ENCODE measurements around the gene DGKB. TPM values are rescaled to one million over a fixed set of nuclear protein-coding genes. Genes with fewer than 3 reads are reported as not detected.

DGKB gene
- total RNA-seq, 4 donors from 2014 or later = 4.4 to 33.1 (median 9.3) TPM

DNA sequence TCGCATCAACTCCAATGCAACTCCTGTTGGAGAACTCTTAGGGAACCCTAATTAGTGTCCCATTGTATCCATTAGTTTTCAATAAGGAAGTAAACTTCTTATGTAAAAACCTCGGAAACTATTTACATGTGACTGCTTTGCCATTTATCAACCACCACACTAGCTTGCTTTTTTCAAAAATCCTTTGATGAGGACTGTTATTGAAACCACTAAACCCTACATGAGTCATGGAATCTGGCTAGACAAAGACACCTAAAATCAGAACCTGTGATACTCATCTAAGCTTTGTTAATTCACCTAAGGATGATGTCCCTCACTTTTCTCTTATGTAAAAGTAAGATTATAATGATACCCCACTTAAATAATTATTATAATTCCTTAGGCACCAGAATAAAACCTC lies 499.0 kb downstream of the DGKB start:
- no peaks in the 10 kb centered on the region for H3K27me3 ChIP-seq
- no peak overlapping the region for H3K27ac ChIP-seq
- H3K4me3 ChIP-seq = no peak overlapping the region
- no peaks in the 10 kb centered on the region for H3K4me1 ChIP-seq
- H3K9me3 ChIP-seq = no peaks in the 10 kb centered on the region
- H3K36me3 ChIP-seq = no peaks in the 10 kb centered on the region
- DNase-seq = no peak
- intact Hi-C loops (cut with DNase I; ENCODE audit: low total_unique reads) = no loop called here
- TF ChIP-seq POLR2A (IDR thresholded peaks at IDR 0.05) = no peak
- TF ChIP-seq, protein P1, sequence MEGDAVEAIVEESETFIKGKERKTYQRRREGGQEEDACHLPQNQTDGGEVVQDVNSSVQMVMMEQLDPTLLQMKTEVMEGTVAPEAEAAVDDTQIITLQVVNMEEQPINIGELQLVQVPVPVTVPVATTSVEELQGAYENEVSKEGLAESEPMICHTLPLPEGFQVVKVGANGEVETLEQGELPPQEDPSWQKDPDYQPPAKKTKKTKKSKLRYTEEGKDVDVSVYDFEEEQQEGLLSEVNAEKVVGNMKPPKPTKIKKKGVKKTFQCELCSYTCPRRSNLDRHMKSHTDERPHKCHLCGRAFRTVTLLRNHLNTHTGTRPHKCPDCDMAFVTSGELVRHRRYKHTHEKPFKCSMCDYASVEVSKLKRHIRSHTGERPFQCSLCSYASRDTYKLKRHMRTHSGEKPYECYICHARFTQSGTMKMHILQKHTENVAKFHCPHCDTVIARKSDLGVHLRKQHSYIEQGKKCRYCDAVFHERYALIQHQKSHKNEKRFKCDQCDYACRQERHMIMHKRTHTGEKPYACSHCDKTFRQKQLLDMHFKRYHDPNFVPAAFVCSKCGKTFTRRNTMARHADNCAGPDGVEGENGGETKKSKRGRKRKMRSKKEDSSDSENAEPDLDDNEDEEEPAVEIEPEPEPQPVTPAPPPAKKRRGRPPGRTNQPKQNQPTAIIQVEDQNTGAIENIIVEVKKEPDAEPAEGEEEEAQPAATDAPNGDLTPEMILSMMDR (IDR thresholded peaks at IDR 0.05) = no peak

DNA sequence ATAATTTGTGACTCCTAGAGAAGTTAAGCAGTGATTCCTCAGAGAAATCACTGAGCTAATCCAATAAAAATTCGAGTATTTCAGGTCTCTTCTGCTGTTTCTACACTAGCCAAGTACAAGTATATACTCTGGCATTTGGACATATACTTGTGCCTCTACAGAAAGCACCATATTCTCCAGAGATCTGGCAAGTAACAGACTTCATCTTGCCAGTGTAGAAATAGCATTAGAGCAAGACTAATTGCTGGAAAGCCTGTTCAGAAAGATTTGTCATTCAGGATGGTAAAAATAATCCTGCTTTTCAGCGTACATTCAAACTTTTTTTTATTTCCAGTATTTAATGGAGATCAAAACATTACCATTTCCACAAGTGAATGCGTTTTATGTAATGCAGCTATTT lies 502.3 kb downstream of the DGKB start:
- Histone ChIP-seq H3K4me3 (no peak overlapping the region), H3K27ac (no peak overlapping the region), H3K36me3 (no peaks in the 10 kb centered on the region), H3K4me1 (no peaks in the 10 kb centered on the region), H3K9me3 (no peaks in the 10 kb centered on the region), H3K27me3 (no peaks in the 10 kb centered on the region)
- no peak for TF ChIP-seq POLR2A (IDR thresholded peaks at IDR 0.05)
- TF ChIP-seq, protein P1 (IDR thresholded peaks at IDR 0.05) = no peak
- DNase-seq = no peak
- intact Hi-C loops (cut with DNase I; ENCODE audit: low total_unique reads) = no loop called here

DNA sequence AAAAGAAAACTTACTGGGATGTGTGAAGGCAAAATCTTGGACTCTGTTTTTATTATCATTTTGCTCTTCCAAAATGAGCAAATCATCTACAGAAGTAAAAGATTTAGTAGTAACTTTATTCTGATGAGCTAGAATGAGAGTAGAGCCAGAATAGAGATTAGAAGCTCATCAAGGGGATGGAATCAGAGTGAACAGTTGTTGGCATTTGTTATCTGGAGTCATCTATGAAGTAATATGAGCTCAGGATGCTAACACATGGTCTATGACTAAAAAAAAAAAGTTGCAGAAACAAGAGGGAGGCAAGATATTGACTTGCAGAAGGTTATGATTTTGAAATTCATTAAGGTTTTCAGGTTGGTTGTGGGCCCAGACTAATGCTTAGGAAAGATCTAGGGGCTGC lies 504.0 kb downstream of the DGKB start:
- no peak overlapping the region for H3K27ac ChIP-seq
- no peak overlapping the region for H3K4me3 ChIP-seq
- no peak for TF ChIP-seq POLR2A (IDR thresholded peaks at IDR 0.05)
- TF ChIP-seq, protein P1 (IDR thresholded peaks at IDR 0.05) = no peak
- no peaks in the 10 kb centered on the region for H3K36me3 ChIP-seq
- DNase-seq = no peak
- no peaks in the 10 kb centered on the region for H3K4me1 ChIP-seq
- intact Hi-C loops (cut with DNase I; ENCODE audit: low total_unique reads) = no loop called here
- no peaks in the 10 kb centered on the region for H3K9me3 ChIP-seq
- H3K27me3 ChIP-seq = no peaks in the 10 kb centered on the region

GRCh38 chr7:14395860-14396259 lies 506.7 kb downstream of the DGKB start:
- H3K27me3 ChIP-seq = no peaks in the 10 kb centered on the region
- no peak for DNase-seq
- no peak overlapping the region for H3K27ac ChIP-seq
- no peaks in the 10 kb centered on the region for H3K4me1 ChIP-seq
- no peak overlapping the region for H3K4me3 ChIP-seq
- no peaks in the 10 kb centered on the region for H3K9me3 ChIP-seq
- intact Hi-C loops (cut with DNase I; ENCODE audit: low total_unique reads) = no loop called here
- no peaks in the 10 kb centered on the region for H3K36me3 ChIP-seq
- no peak for TF ChIP-seq POLR2A (IDR thresholded peaks at IDR 0.05)
- TF ChIP-seq, protein P1 (IDR thresholded peaks at IDR 0.05) = no peak

DNA sequence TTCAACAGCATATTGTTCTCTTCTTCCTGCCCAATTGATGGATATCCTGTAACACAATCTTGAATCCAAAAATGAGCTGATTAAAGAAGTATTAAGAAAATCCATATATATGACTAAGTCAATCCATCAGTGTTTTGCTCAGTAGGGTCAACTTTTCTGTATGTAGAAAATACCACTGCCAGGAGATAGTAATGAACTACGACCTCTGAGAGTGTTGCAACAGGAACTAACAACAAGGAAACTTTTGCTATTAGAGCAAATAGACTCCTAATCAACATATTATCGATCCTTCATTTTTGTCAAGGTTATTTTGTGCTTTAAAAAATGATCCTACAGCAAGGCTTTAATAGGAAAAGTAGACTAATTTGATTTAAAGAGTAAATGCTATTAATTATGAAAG lies 507.8 kb downstream of the DGKB start:
- TF ChIP-seq, protein P1 (IDR thresholded peaks at IDR 0.05) = no peak
- TF ChIP-seq POLR2A (IDR thresholded peaks at IDR 0.05) = no peak
- intact Hi-C loops (cut with DNase I; ENCODE audit: low total_unique reads) = no loop called here

More for the DNA sequence above, 507.8 kb downstream of the DGKB start:
- DNase-seq = no peak
- H3K4me1 ChIP-seq = no peaks in the 10 kb centered on the region
- H3K36me3 ChIP-seq = no peaks in the 10 kb centered on the region
- no peak overlapping the region for H3K27ac ChIP-seq
- H3K9me3 ChIP-seq = no peaks in the 10 kb centered on the region
- H3K27me3 ChIP-seq = no peaks in the 10 kb centered on the region
- no peak overlapping the region for H3K4me3 ChIP-seq
